Measurements from ENCODE around the gene CMTM4. TPM values are rescaled to one million over a fixed set of nuclear protein-coding genes. Genes with fewer than 3 reads are reported as not detected.

CMTM4 gene
- total RNA-seq, 1 experiment from 2014 or later: 77.8 TPM

DNA sequence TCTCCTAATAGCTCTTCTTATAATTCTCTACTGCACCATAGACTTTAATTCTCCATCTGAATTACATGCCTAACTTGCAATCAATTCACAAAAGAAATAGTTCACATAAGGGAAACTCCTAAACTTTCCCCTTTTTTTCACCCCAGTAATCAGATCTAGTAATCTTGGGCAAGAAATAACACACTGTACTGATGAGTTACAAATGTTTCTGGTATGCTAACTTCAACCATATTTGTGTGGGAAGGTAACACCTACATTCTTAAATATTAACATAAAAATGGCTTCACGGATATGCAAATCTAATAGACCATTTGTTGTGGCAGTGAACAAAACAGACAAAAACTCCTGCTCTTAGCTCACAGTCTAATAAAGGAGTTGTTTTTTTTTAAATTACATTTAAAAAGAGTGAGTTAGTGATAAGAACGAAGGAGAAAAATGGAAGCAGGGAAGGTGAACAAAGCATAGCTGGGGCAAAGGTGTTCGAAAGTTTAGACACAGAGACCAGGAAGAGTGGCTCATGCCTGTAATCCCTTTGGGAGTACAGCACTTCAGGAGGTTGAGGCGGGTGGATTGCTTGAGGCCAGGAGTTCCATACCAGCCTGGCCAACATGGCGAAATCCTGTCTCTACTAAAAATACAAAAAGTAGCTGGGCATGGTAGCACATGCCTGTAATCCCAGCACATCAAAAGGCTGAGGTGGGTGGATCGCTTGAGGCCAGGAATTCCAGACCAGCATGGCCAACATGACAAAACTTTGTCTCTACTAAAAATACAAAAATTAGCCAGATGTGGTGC is 57.3 kb downstream of the CMTM4 start:
- no peaks in the 10 kb centered on the region for H3K9me2 ChIP-seq (ENCODE audit: insufficient read depth)
- no peaks in the 10 kb centered on the region for H3K27me3 ChIP-seq (ENCODE audit: insufficient read depth, low read length)
- H2AFZ ChIP-seq (ENCODE audit: low read depth, low read length, poor library complexity, severe bottlenecking): no peak overlapping the region
- no peak overlapping the region for H3K9ac ChIP-seq (ENCODE audit: low read length)
- no peak for ATAC-seq
- ChIA-PET POLR2A (no interaction called here), CTCF (interaction anchor here (1.2 to 3.2 kb wide), 2 partner anchors 11 to 31 kb away, joined by 4 to 10 read pairs; no protein-coding TSS in a partner anchor), RAD21 (ENCODE audit: low non-redundant PET in 1 of 2, low total read pairs in 2 of 2, uncharacterized antibody in 2 of 2, unreplicated experiment in 2 of 2) (no interaction called here)
- H3K4me2 ChIP-seq (ENCODE audit: low read length): no peak overlapping the region
- peaks cover 4 to 11% of the 10 kb centered on the region in 2 experiments; a peak in 2 of 4 replicates for H3K4me1 ChIP-seq (ENCODE audit: control insufficient read depth in 1 of 2, insufficient read depth in 2 of 2, low read length in 2 of 2)
- H3K27ac ChIP-seq (ENCODE audit: low read depth, low read length): no peak overlapping the region
- H4K20me1 ChIP-seq (ENCODE audit: insufficient read depth): no peaks in the 10 kb centered on the region
- no peak for TF ChIP-seq ATF3 (IDR thresholded peaks at IDR 0.05)
- no peak for TF ChIP-seq REST (IDR thresholded peaks at IDR 0.05; ENCODE audit: low read depth)
- TF ChIP-seq POLR2AphosphoS5 (IDR thresholded peaks at IDR 0.05; ENCODE audit: low read depth, low read length): no peak
- no peak for TF ChIP-seq ELF1 (IDR thresholded peaks at IDR 0.05; ENCODE audit: borderline replicate concordance, low read depth)
- no peak for TF ChIP-seq EZH2 (IDR thresholded peaks at IDR 0.05)
- TF ChIP-seq CBX3 (IDR thresholded peaks at IDR 0.05; ENCODE audit: low read depth): no peak
- no peak for TF ChIP-seq SIN3A (IDR thresholded peaks at IDR 0.05; ENCODE audit: low read depth)
- TF ChIP-seq, protein P1, sequence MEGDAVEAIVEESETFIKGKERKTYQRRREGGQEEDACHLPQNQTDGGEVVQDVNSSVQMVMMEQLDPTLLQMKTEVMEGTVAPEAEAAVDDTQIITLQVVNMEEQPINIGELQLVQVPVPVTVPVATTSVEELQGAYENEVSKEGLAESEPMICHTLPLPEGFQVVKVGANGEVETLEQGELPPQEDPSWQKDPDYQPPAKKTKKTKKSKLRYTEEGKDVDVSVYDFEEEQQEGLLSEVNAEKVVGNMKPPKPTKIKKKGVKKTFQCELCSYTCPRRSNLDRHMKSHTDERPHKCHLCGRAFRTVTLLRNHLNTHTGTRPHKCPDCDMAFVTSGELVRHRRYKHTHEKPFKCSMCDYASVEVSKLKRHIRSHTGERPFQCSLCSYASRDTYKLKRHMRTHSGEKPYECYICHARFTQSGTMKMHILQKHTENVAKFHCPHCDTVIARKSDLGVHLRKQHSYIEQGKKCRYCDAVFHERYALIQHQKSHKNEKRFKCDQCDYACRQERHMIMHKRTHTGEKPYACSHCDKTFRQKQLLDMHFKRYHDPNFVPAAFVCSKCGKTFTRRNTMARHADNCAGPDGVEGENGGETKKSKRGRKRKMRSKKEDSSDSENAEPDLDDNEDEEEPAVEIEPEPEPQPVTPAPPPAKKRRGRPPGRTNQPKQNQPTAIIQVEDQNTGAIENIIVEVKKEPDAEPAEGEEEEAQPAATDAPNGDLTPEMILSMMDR (IDR thresholded peaks at IDR 0.05 in 2 of 3, conservative IDR thresholded peaks at IDR 0.05 in 1 of 3; ENCODE audit: borderline replicate concordance in 1 of 3, insufficient read depth in 1 of 3, low read depth in 2 of 3, low read length in 2 of 3): no peak
- TF ChIP-seq SRF (IDR thresholded peaks at IDR 0.05; ENCODE audit: low read depth): no peak
- TF ChIP-seq POLR2A (IDR thresholded peaks at IDR 0.05; ENCODE audit: borderline replicate concordance, extremely low read depth, insufficient read depth, insufficient read length): no peak
- TF ChIP-seq EZH2phosphoT487 (IDR thresholded peaks at IDR 0.05; ENCODE audit: borderline replicate concordance): no peak
- no peak for TF ChIP-seq CEBPB (IDR thresholded peaks at IDR 0.05; ENCODE audit: low read depth)
- no peak for TF ChIP-seq EGR1 (IDR thresholded peaks at IDR 0.05; ENCODE audit: low read depth)
- TF ChIP-seq TCF7L2 (IDR thresholded peaks at IDR 0.05; ENCODE audit: borderline replicate concordance, extremely low read depth, insufficient read depth, insufficient read length): no peak
- no peak for TF ChIP-seq JUND (IDR thresholded peaks at IDR 0.05)
- TF ChIP-seq, protein P2, sequence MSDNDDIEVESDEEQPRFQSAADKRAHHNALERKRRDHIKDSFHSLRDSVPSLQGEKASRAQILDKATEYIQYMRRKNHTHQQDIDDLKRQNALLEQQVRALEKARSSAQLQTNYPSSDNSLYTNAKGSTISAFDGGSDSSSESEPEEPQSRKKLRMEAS (IDR thresholded peaks at IDR 0.05): no peak
- BruUV-seq (replicated peaks): no TSS peak
- H3K9me3 ChIP-seq (ENCODE audit: control insufficient read depth in 1 of 2, insufficient read depth in 1 of 2, low read depth in 1 of 2, low read length in 2 of 2): no peaks in the 10 kb centered on the region
- H3K36me3 ChIP-seq (ENCODE audit: control insufficient read depth in 1 of 2, insufficient read depth in 2 of 2, low read length in 2 of 2): no peaks in the 10 kb centered on the region
- H3K4me3 ChIP-seq (replicated peaks in 1 of 2; ENCODE audit: low read depth in 1 of 2, low read length in 2 of 2): no peak overlapping the region
- peaks cover 5% of the 10 kb centered on the region; the same call in 1 of the 2 replicates for H3K79me2 ChIP-seq (ENCODE audit: insufficient read depth, low read length)
- DNase-seq (ENCODE audit: low read depth, low spot score): no peak
- intact Hi-C loops (cut with micrococcal nuclease): no loop called here

Measured in HCT116 (cell line).